DND-41 (cell line): ENCODE results near the gene AP3D1.

ENCODE experiments used
- EZH2 ChIP-seq: IDR thresholded peaks from 3 replicates; pipeline ENCODE4 v1.6.1; 2012; ENCODE audit warnings: borderline replicate concordance, low read depth, mild to moderate bottlenecking, moderate library complexity, low read length, inconsistent platforms; ENCODE audit not compliant: severe bottlenecking
- TF ChIP-seq, protein P1 (sequence below): IDR thresholded peaks from 2 replicates; pipeline ENCODE4 v1.5.1; 2012; ENCODE audit warnings: borderline replicate concordance, low read length, moderate library complexity, mild to moderate bottlenecking; ENCODE audit not compliant: poor library complexity, severe bottlenecking; ENCODE audit errors: extremely low read depth

DNA sequence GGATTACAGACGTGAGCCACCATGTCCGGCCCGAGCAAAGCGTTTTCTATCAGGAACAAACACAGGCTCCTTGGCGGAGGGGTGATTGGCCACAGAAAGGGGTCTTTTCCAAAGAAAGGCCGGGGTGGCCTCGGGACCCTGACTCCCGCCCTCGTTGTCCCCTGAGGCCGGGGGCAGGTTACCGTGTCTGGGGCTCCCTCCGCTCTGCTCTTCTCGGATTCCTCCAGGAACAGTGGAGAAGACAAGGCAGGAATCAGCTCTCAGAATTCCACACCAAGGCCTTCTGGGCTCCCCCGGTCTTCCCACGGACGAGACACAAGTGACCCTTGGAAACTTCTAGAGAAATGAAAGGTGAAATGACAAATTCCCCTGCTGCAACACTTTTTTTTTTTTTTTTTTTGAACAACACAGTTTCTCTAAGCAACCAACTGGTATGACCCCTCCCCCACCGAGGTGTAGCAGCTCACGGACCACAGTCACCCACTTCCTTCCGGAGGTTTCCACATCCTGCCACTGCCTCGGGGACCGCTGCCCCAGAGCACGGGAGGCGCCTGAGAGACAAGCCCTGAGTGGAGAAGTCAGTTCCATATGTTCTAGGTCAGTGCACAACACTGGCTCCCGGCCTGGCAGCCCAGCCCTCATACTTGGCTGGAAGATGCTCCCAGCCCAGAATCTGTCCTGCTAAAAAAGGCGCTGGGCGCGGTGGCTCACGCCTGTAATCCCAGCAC lies 66.2 kb downstream of the AP3D1 start:
- TF ChIP-seq, protein P1, sequence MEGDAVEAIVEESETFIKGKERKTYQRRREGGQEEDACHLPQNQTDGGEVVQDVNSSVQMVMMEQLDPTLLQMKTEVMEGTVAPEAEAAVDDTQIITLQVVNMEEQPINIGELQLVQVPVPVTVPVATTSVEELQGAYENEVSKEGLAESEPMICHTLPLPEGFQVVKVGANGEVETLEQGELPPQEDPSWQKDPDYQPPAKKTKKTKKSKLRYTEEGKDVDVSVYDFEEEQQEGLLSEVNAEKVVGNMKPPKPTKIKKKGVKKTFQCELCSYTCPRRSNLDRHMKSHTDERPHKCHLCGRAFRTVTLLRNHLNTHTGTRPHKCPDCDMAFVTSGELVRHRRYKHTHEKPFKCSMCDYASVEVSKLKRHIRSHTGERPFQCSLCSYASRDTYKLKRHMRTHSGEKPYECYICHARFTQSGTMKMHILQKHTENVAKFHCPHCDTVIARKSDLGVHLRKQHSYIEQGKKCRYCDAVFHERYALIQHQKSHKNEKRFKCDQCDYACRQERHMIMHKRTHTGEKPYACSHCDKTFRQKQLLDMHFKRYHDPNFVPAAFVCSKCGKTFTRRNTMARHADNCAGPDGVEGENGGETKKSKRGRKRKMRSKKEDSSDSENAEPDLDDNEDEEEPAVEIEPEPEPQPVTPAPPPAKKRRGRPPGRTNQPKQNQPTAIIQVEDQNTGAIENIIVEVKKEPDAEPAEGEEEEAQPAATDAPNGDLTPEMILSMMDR: no peak
- no peak for TF ChIP-seq EZH2
